WTC11 (cell line): ENCODE data around the gene NAPB. TPM values are rescaled to one million over a fixed set of nuclear protein-coding genes. Genes with fewer than 3 reads are reported as not detected.

Source experiments
- ATAC-seq: fragments of 200-7000 bp; cut with Tn5 transposase; 2 replicates; pipeline ENCODE4 v1.10.0; 2021; ENCODE audit warnings: mild to moderate bottlenecking, moderate library complexity
- CTCF ChIA-PET: fragments of 300-600 bp; sonication (Branson Sonifier 250); formaldehyde crosslinking; loops from one replicate; lab custom pipeline; 2021; ENCODE audit warnings: antibody characterized with exemption; lab: Charles Lee
- POLR2A ChIA-PET: fragments of 350-600 bp; sonication (Branson Sonifier 250); formaldehyde crosslinking; loops from one replicate; lab custom pipeline; 2021; ENCODE audit warnings: antibody characterized with exemption; lab: Charles Lee
- DNase-seq: peaks from one replicate; pipeline ENCODE4 v3.0.0; 2021; ENCODE audit warnings: low spot score
- H3K27ac Mint-ChIP-seq: 2 replicates; pipeline ENCODE4 v1.8.0; 2021; ENCODE audit warnings: mixed read lengths
- H3K27me3 Mint-ChIP-seq: 2 replicates; pipeline ENCODE4 v1.8.0; 2021; ENCODE audit warnings: low read depth, mild to moderate bottlenecking, moderate library complexity, mixed read lengths
- H3K36me3 Mint-ChIP-seq: 2 replicates; pipeline ENCODE4 v1.8.0; 2021; ENCODE audit warnings: mixed read lengths
- H3K4me1 Mint-ChIP-seq: 2 replicates; pipeline ENCODE4 v1.8.0; 2022; ENCODE audit warnings: mixed read lengths
- H3K4me3 Mint-ChIP-seq: 2 replicates; pipeline ENCODE4 v1.8.0; 2021; ENCODE audit warnings: mild to moderate bottlenecking, moderate library complexity, mixed read lengths
- H3K9me3 Mint-ChIP-seq: 2 replicates; pipeline ENCODE4 v1.8.0; 2021; ENCODE audit warnings: mixed read lengths
- ARID4B ChIP-seq: sonication (generic); formaldehyde crosslinking; IDR thresholded peaks from 2 replicates; pipeline ENCODE4 v1.8.0; 2023; ENCODE audit warnings: missing genetic modification reagents, mild to moderate bottlenecking, borderline replicate concordance
- ATF1 ChIP-seq: sonication (generic); formaldehyde crosslinking; IDR thresholded peaks from 2 replicates; pipeline ENCODE4 v1.8.1; 2023; ENCODE audit warnings: mild to moderate bottlenecking, moderate library complexity, missing genetic modification reagents
- CREB1 ChIP-seq: sonication (generic); formaldehyde crosslinking; IDR thresholded peaks from 2 replicates; pipeline ENCODE4 v1.8.0; 2023; ENCODE audit warnings: mild to moderate bottlenecking, missing genetic modification reagents
- CTCF ChIP-seq: fragments of 200-600 bp; IDR thresholded peaks from 2 replicates; pipeline ENCODE4 v1.8.0; 2022; ENCODE audit warnings: antibody characterized with exemption
- E2F1 ChIP-seq: sonication (generic); formaldehyde crosslinking; IDR thresholded peaks from 2 replicates; pipeline ENCODE4 v1.8.0; 2022; ENCODE audit warnings: mild to moderate bottlenecking, missing genetic modification reagents
- FOXK1 ChIP-seq: sonication (generic); formaldehyde crosslinking; IDR thresholded peaks from 2 replicates; pipeline ENCODE4 v1.8.0; 2022; ENCODE audit warnings: mild to moderate bottlenecking, moderate library complexity, missing genetic modification reagents
- GTF2I ChIP-seq: fragments of 250-450 bp; sonication (Bioruptor Pico); conservative IDR thresholded peaks from 2 replicates; pipeline ENCODE4 v1.4.0; 2021; ENCODE audit warnings: mild to moderate bottlenecking
- HMGA2 ChIP-seq: fragments of 250-450 bp; sonication (Bioruptor Pico); IDR thresholded peaks from 2 replicates; pipeline ENCODE4 v1.4.0; 2021; ENCODE audit warnings: mild to moderate bottlenecking, moderate library complexity
- JAZF1 ChIP-seq: fragments of 250-450 bp; sonication (Bioruptor Pico); IDR thresholded peaks from 2 replicates; pipeline ENCODE4 v1.9.0; 2021; ENCODE audit warnings: moderate library complexity, mild to moderate bottlenecking, inconsistent platforms
- JUN ChIP-seq: sonication (generic); formaldehyde crosslinking; IDR thresholded peaks from 2 replicates; pipeline ENCODE4 v1.8.0; 2023; ENCODE audit warnings: mild to moderate bottlenecking, missing genetic modification reagents
- NFYB ChIP-seq: sonication (generic); formaldehyde crosslinking; conservative IDR thresholded peaks from 2 replicates; pipeline ENCODE4 v1.8.0; 2022; ENCODE audit warnings: low read depth, missing genetic modification reagents
- PRDM15 ChIP-seq: sonication (generic); formaldehyde crosslinking; IDR thresholded peaks from 2 replicates; pipeline ENCODE4 v1.8.0; 2022; ENCODE audit warnings: missing genetic modification reagents
- RORB ChIP-seq: fragments of 250-450 bp; sonication (Bioruptor Pico); IDR thresholded peaks from 2 replicates; pipeline ENCODE4 v1.9.0; 2021; ENCODE audit warnings: mild to moderate bottlenecking
- TEAD1 ChIP-seq: sonication (generic); formaldehyde crosslinking; IDR thresholded peaks from 2 replicates; pipeline ENCODE4 v1.8.0; 2022; ENCODE audit warnings: mild to moderate bottlenecking, missing genetic modification reagents
- TP53 ChIP-seq: sonication (generic); formaldehyde crosslinking; IDR thresholded peaks from 2 replicates; pipeline ENCODE4 v1.8.1; 2023; ENCODE audit warnings: mild to moderate bottlenecking, missing genetic modification reagents
- ZNF138 ChIP-seq: sonication (generic); formaldehyde crosslinking; conservative IDR thresholded peaks from 2 replicates; pipeline ENCODE4 v1.8.1; 2022; ENCODE audit warnings: mild to moderate bottlenecking, moderate library complexity, missing genetic modification reagents
- ZNF263 ChIP-seq: sonication (generic); formaldehyde crosslinking; IDR thresholded peaks from 2 replicates; pipeline ENCODE4 v1.8.1; 2022; ENCODE audit warnings: low read depth, mild to moderate bottlenecking, moderate library complexity, missing genetic modification reagents
- total RNA-seq: library from RNA; stranded (reverse); gene quantifications from 3 replicates; pipeline ENCODE4 v1.2.3, GENCODE V29; 2021
- TF ChIP-seq, protein P1 (sequence below): fragments of 250-450 bp; sonication (Bioruptor Pico); conservative IDR thresholded peaks from 2 replicates; pipeline ENCODE4 v1.9.0; 2021; ENCODE audit warnings: mild to moderate bottlenecking
- TF ChIP-seq, protein P2 (sequence below): sonication (generic); formaldehyde crosslinking; IDR thresholded peaks from 2 replicates; pipeline ENCODE4 v1.8.1; 2023; ENCODE audit warnings: mild to moderate bottlenecking, moderate library complexity, missing genetic modification reagents
- TF ChIP-seq, protein P3 (sequence below): sonication (generic); formaldehyde crosslinking; conservative IDR thresholded peaks from 2 replicates; pipeline ENCODE4 v1.8.1; 2022; ENCODE audit warnings: mild to moderate bottlenecking, missing genetic modification reagents

NAPB gene
- total RNA-seq, 1 experiment from 2014 or later, result 12.9 TPM

DNA sequence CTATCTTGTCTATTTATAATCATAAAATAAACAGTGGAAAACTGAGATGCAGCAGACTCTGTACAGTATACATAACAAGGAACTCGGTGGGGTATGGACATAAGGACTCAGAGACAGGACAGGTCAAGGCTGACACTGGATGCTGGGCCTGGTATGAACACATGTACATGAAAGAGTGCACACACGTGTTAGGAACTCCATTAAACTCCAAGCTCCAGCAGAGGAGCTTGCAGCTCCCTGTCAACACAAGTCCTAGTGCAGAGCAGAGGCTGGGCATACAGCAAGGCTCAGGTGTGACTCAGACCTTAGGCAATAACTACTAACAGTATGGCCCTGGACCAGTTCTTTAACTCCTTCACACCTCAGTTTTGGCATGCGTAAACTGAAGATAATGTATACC lies 17.1 kb downstream of the NAPB start:
- no peak for ATAC-seq
- CTCF ChIA-PET, result no interaction called here
- no peaks in the 10 kb centered on the region for H3K9me3 Mint-ChIP-seq
- H3K27me3 Mint-ChIP-seq, result no peaks in the 10 kb centered on the region
- no peak overlapping the region for H3K4me3 Mint-ChIP-seq
- no peak for TF ChIP-seq JUN (CRISPR knock-in tag)
- no peak for TF ChIP-seq CTCF
- TF ChIP-seq JAZF1 (CRISPR knock-in tag), result no peak
- TF ChIP-seq GTF2I (CRISPR knock-in tag), result no peak
- no peak for TF ChIP-seq RORB (CRISPR knock-in tag)
- no peak for TF ChIP-seq TEAD1 (CRISPR knock-in tag)
- TF ChIP-seq CREB1 (CRISPR knock-in tag), result no peak
- TF ChIP-seq, all 79 proteins: peak for 0
- H3K27ac Mint-ChIP-seq, result no peak overlapping the region
- H3K36me3 Mint-ChIP-seq, result peaks cover 12% of the 10 kb centered on the region; the same call in 1 of the 2 replicates
- POLR2A ChIA-PET, result no interaction called here
- H3K4me1 Mint-ChIP-seq, result peaks cover 5% of the 10 kb centered on the region; the same call in 1 of the 2 replicates
- DNase-seq, result no peak

DNA sequence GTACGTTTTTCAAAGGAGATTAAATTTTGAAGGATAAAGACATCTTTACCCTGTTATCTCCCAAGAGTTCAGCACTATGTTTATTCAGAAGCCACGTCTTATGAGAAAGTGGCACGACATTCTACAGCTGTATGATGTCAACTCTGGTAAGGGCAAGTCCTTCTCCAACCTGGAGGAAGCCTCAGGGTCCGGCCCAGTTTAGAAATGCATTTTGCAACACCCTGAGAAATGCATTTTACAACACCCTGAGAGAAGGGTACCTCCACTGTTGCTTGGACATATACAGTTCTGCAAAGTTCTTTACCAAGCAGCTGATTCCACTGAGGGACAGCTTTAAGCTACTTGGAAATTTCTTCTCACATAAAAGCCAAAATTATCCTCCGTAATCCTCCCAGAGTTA lies 17.5 kb downstream of the NAPB start:
- Mint-ChIP-seq H3K27ac (no peak overlapping the region), H3K4me3 (no peak overlapping the region), H3K9me3 (no peaks in the 10 kb centered on the region), H3K27me3 (no peaks in the 10 kb centered on the region), H3K4me1 (peaks cover 5% of the 10 kb centered on the region; the same call in 1 of the 2 replicates), H3K36me3 (peaks cover 12% of the 10 kb centered on the region; the same call in 1 of the 2 replicates)
- POLR2A ChIA-PET, result no interaction called here
- DNase-seq, result no peak
- no peak for ATAC-seq
- CTCF ChIA-PET, result no interaction called here
- TF ChIP-seq ZNF138 (CRISPR knock-in tag) (no peak), ZNF263 (CRISPR knock-in tag) (no peak), NFYB (CRISPR knock-in tag) (no peak), HMGA2 (CRISPR knock-in tag) (no peak), PRDM15 (no peak), TP53 (CRISPR knock-in tag) (no peak), ATF1 (CRISPR knock-in tag) (no peak), FOXK1 (CRISPR knock-in tag) (no peak), E2F1 (CRISPR knock-in tag) (no peak), ARID4B (no peak)
- TF ChIP-seq, protein P1, sequence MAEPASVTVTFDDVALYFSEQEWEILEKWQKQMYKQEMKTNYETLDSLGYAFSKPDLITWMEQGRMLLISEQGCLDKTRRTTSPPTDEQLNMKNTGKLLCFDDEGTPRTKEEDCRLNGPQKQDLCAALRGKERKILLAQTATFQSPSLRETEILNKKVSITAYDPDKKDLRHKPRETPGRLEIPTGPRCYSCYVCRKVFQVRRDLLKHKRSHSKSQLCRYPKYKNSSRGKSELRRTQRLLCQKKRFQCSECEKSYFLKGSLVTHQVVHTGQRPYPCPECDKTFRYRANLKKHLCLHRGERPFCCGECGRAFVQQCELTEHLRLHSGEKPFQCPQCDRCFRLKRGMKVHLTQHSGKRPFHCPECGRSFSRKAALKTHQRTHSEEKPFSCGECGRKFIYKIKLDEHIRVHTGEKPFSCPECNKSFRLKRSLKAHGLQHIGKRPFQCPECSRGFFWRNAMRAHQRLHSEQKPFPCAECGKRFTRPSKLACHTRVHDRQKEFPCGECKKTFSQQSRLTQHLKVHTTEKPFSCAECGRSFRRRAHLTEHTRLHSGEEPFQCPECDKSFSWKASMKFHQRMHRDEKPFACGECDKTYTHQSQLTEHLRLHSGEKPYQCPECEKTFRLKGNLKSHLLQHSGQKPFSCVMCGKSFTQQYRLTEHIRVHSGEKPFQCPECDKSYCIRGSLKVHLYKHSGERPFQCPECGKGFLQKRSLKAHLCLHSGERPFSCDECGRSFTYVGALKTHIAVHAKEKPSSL (CRISPR knock-in tag), result no peak
- TF ChIP-seq, protein P2, sequence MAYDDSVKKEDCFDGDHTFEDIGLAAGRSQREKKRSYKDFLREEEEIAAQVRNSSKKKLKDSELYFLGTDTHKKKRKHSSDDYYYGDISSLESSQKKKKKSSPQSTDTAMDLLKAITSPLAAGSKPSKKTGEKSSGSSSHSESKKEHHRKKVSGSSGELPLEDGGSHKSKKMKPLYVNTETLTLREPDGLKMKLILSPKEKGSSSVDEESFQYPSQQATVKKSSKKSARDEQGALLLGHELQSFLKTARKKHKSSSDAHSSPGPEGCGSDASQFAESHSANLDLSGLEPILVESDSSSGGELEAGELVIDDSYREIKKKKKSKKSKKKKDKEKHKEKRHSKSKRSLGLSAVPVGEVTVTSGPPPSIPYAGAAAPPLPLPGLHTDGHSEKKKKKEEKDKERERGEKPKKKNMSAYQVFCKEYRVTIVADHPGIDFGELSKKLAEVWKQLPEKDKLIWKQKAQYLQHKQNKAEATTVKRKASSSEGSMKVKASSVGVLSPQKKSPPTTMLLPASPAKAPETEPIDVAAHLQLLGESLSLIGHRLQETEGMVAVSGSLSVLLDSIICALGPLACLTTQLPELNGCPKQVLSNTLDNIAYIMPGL, result no peak
- TF ChIP-seq, protein P3, sequence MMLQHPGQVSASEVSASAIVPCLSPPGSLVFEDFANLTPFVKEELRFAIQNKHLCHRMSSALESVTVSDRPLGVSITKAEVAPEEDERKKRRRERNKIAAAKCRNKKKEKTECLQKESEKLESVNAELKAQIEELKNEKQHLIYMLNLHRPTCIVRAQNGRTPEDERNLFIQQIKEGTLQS, result no peak
